ENCODE results near the gene RELL1.
"Not testable (repeated sequence)": the region's sequence is repeated elsewhere in the genome, so short reads cannot be mapped to it uniquely, and the experiment has no call there.

RELL1 gene

DNA sequence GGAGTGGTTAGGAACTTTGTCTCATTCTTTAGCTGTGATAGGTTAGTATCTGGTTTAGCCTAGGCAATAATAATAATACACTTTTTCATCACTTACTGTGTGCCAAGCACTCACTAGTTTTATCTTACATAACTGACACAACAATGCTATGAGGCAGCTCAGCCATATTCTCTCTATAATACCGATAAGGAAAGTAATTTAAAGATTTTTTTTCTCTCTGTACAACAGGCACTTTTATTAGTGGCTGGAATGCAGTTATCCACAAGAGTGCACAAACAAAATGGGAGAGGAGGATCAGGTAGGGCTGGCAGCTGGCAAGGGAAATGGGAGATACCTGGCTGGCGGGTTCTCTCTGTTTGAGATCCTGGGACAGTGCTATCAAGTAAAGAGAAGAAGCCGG, 7.6 kb downstream of the RELL1 start:
- no peak for DNase-seq (ENCODE audit: extremely low read depth, low read depth)
- TF ChIP-seq, protein P1, sequence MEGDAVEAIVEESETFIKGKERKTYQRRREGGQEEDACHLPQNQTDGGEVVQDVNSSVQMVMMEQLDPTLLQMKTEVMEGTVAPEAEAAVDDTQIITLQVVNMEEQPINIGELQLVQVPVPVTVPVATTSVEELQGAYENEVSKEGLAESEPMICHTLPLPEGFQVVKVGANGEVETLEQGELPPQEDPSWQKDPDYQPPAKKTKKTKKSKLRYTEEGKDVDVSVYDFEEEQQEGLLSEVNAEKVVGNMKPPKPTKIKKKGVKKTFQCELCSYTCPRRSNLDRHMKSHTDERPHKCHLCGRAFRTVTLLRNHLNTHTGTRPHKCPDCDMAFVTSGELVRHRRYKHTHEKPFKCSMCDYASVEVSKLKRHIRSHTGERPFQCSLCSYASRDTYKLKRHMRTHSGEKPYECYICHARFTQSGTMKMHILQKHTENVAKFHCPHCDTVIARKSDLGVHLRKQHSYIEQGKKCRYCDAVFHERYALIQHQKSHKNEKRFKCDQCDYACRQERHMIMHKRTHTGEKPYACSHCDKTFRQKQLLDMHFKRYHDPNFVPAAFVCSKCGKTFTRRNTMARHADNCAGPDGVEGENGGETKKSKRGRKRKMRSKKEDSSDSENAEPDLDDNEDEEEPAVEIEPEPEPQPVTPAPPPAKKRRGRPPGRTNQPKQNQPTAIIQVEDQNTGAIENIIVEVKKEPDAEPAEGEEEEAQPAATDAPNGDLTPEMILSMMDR (IDR thresholded peaks at IDR 0.05; ENCODE audit: low read depth, low read length, missing control alignments) = no peak
- no peak overlapping the region for H3K4me3 ChIP-seq (replicated peaks; ENCODE audit: low read depth, low read length)

DNA sequence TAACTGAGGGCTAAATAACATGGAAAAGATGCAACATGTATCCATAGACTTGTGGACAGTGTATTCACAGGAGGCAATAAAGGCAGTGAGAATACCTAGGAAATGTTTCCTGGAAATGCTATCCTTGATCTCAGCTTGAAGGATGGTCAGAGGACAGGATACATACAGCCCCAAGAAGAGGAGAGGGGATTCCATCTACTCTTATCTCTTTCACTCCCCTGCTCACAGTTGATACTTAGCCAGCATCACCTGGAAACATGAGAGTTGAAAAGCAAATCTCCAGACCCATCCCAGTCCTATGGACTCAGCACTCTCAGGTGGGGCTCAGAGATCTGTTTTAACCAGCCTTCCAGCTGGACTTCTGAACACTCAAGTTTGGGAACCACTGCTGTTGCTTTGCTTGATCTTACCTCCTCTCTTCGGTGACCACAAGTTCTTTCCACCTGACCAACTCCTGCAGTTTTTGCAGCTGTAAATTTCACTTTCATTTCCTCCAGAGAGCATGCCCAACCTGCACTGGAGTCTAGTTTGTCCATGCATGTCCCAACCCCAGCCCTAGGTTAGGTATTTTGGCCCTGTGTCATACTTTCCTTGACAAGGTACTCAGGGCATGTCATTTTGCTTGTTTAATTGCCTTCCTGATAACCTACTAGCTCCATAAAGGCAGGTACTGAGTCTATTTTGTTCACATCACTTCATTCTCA, 10.4 kb downstream of the RELL1 start:
- TF ChIP-seq, protein P1 (IDR thresholded peaks at IDR 0.05; ENCODE audit: low read depth, low read length, missing control alignments) = no peak
- no peak for DNase-seq (ENCODE audit: extremely low read depth, low read depth)
- no peak overlapping the region for H3K4me3 ChIP-seq (replicated peaks; ENCODE audit: low read depth, low read length)

DNA sequence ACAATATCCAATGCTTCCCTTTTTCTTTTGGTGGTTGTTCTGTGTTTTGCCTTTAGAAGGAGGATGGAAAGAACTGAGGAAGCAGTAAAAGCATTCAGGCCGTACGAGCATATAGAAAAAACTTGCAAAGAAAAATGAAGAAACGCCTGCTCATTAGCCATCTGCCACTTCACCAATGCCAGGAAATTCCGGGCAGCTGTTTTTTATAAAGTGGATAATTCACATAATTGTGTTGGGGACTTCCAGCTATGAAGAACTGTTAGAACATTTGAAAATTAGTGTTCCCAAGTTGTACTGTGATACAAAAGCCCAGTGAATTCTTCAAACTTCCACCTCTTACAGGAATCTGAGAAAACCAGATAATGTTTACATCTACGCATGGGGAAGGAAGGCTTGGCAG, 11.7 kb downstream of the RELL1 start:
- TF ChIP-seq, protein P1 (IDR thresholded peaks at IDR 0.05; ENCODE audit: low read depth, low read length, missing control alignments) = no peak
- H3K4me3 ChIP-seq (replicated peaks; ENCODE audit: low read depth, low read length) = no peak overlapping the region
- no peak for DNase-seq (ENCODE audit: extremely low read depth, low read depth)

DNA sequence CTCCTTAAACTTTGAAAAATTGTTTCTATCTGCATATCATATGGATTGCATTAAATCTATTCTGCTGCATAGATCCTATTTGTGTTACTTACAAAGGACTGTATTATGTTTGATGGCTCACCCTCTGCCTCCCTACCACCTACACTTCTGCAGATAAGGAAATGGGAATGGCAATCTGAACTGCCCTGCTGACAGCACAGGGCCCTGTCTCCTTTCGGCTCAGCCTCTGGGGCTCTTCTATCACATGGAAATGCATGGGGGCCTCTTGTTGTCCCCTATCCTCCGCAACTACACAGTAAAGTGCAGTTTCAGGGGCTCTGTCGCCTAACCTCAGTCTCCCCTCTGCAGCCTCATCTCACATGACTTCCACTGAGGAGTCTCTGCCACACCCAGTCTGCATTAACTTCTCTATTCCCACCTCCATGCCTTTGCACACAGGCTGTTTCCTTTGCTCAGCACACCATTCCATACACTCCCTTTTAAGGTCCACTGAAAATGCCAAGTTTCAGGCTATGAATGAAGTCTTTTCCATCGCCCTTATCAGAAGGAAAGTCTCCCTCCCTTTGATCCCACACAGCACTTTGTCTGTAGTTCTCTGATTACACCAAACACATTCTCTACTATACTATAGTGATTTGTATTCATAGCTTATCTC, 12.5 kb downstream of the RELL1 start:
- TF ChIP-seq, protein P1 (IDR thresholded peaks at IDR 0.05; ENCODE audit: low read depth, low read length, missing control alignments) = no peak
- no peak for DNase-seq (ENCODE audit: extremely low read depth, low read depth)
- H3K4me3 ChIP-seq (replicated peaks; ENCODE audit: low read depth, low read length) = no peak overlapping the region

DNA sequence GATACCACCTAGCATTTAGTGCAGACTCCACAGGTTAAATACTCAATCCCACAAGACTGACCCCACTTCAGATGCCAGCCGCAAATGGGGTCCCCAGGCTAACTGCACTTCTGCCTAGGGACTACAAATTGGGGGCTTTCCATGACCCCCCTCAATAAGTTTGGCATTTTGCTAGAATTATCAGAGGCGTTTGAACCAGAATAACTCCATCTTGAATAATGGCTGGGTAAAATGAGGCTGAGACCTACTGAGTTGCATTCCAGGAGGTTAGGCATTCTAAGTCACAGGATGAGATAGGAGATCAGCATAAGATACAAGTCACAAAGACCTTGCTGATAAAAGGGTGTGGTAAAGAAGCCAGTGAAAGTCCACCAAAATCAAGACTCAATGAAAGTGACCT, 15.1 kb downstream of the RELL1 start:
- no peak for DNase-seq (ENCODE audit: extremely low read depth, low read depth)
- TF ChIP-seq, protein P1 (IDR thresholded peaks at IDR 0.05; ENCODE audit: low read depth, low read length, missing control alignments) = no peak
- H3K4me3 ChIP-seq (replicated peaks; ENCODE audit: low read depth, low read length) = no peak overlapping the region

DNA sequence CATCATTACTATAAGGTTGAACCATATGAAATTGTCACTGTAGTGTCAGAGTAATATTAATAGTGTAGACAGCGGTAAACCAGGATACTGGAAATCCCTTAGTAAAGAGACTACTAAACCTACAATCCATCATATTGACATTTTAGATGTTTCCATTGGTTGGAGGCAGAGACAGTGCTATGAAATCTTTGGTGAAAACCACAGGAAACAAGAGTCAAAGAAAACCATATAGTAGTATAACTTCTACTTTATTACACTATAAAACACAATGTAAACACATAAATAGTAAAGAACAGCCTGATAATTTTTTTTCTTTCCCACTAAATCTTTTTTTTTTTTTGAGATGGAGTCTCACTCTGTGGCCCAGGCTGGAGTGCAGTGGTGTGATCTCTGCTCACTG, 15.9 kb downstream of the RELL1 start:
- TF ChIP-seq, protein P1 (IDR thresholded peaks at IDR 0.05; ENCODE audit: low read depth, low read length, missing control alignments) = no peak
- DNase-seq (ENCODE audit: extremely low read depth, low read depth) = no peak
- no peak overlapping the region for H3K4me3 ChIP-seq (replicated peaks; ENCODE audit: low read depth, low read length)

DNA sequence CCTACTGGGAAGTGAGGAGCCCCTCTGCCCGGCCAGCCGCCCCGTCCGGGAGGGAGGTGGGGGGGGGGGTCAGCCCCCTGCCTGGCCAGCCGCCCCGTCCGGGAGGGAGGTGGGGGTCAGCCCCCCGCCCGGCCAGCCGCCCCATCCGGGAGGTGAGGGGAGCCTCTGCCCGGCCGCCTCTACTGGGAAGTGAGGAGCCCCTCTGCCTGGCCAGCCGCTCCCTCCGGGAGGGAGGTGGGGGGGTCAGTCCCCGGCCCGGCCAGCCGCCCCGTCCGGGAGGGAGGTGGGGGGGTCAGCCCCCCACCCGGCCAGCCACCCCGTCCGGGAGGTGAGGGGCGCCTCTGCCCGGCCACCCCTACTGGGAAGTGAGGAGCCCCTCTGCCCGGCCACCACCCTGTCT, 17.1 kb downstream of the RELL1 start:
- H3K4me3 ChIP-seq (replicated peaks; ENCODE audit: low read depth, low read length); DNase-seq (ENCODE audit: extremely low read depth, low read depth): not testable (repeated sequence)
